GM12801 (cell line): ENCODE results near the gene ADAMTS2.

ENCODE experiments used
- CTCF ChIP-seq: IDR thresholded peaks from one replicate; pipeline ENCODE4 v1.5.1; 2011; ENCODE audit warnings: control low read depth; ENCODE audit not compliant: insufficient read length; ENCODE audit errors: extremely low read depth

ADAMTS2 gene

GRCh38 chr5:179375831-179376365 is 30.6 kb upstream of the ADAMTS2 start:
- TF ChIP-seq CTCF = no peak

GRCh38 chr5:179375236-179375685 is 30.0 kb upstream of the ADAMTS2 start:
- TF ChIP-seq CTCF = no peak

DNA sequence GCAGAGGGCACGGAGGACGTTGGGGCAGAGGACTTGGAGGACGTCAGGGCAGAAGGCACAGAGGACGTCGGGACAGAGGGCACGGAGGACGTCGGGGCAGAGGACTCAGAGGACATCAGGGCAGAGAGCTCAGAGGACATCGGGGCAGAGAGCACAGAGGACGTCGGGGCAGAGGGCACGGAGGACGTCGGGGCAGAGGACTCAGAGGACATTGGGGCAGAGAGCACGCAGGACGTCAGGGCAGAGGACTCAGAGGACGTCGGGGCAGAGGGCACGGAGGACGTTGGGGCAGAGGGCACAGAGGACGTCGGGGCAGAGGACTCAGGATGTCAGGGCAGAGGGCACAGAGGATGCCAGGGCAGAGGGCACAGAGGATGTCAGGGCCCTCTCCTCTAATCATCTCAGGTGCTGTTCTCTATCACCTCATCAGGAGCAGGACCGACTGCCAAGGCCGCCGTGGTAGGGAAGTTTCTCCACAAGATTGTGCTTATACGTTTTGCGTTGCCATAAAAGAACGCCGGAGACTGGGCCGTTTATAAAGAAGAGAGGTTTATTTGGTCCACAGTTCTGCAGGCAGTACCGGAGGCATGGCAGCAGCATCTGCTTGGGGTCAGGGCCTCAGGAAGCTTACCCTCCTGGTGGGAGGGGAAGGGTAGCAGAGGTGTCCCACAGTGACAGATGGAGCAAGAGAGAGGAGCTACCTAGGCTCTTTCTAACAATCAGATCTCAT is 29.4 kb upstream of the ADAMTS2 start:
- TF ChIP-seq CTCF = no peak

- no peak for TF ChIP-seq CTCF
Measured at GRCh38 chr5:179373961-179374505, 28.8 kb upstream of the ADAMTS2 start.

- TF ChIP-seq CTCF = no peak
Measured at GRCh38 chr5:179373101-179373934, 28.1 kb upstream of the ADAMTS2 start.

DNA sequence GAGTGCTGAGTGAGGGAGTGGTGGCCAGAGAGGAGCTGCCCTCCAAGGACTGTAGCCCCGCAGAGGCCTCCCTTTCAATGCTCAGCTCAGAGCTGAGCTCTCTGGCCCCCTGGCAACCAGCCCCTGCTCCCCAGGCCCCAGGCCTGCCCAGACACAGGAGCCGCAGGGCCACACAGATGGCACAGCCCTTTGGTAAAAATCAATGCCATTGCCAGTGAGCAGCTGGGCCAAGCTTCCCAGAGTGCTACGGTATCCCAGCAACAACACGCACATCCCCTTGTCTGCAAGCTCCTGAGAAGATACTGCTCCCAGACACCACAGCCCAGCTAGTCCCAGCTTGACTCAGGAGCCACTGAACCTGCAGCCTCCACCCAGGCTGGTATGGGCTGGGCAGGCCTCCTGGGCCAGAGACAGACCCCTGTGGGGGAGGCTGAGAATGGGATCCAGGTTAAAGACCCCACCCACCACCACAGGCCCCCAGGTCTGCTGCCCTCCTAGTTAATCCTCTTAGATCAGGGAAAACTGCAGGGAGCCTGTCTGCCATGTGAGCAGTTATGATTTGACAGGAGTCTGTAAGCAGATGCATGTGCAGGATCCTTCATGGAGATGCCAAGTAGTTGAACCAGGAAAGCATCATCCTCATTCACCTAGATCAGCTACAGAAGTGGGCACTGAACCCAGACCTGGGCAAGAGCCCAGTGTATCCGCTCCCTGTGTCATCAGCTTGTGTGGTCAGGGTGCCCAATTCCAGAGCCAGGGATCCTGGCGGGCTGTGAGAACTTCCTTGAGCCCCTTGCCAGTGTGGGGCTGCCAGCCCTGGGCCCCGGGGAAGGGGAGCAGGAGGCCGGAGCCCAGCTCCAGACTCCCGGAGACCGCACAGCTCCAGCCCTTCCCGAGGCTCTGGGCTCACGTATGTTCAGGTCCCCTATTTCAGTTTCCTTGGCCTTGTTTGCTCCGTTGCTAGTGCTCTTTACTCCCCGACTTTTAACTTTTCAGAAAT is 26.7 kb upstream of the ADAMTS2 start:
- TF ChIP-seq CTCF = no peak

DNA sequence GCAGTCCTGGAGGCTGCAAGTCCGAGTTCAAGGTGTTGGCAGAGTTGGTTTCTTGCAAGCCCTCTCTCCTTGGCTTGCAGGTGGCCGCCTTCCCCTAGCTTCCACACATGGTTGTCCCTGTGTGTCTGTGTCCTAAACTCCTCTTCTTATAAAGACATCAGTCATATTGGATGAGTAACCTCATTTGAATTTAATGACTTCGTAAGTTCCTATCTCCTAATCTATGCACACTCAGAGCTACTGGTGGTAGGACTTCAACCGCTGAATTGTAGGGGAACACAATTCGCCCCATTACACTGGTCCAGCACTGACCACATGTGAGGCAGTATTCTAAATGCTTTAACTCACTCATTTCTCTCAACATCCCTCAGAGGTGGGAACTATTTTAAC is 25.9 kb upstream of the ADAMTS2 start:
- no peak for TF ChIP-seq CTCF
